Tibial artery (tissue), 4 donors: ENCODE data around the gene WDR64.

Source experiments
- DNase-seq, 2 donors: peaks; one replicate each; pipeline ENCODE4 v3.0.0-alpha.2; 2019
- H3K27ac ChIP-seq, 2 donors: fragments of 200-600 bp; sonication (generic) in 1 of 2; 1 replicate in 1 of 2; 2 replicates in 1 of 2; pipeline ENCODE4 v1.5.1; 2018 to 2019; ENCODE audit warnings: mild to moderate bottlenecking in 1 of 2
- H3K27me3 ChIP-seq, 2 donors: fragments of 200-600 bp; sonication (generic) in 1 of 2; one replicate each; pipeline versions ENCODE4 v1.5.1 to v1.6.0; 2016 to 2019
- H3K36me3 ChIP-seq, 3 donors: fragments of 200-600 bp; sonication (generic) in 2 of 3; one replicate each; pipeline ENCODE4 v1.5.1; 2016 to 2019; ENCODE audit warnings: mild to moderate bottlenecking in 2 of 3
- H3K4me1 ChIP-seq, 4 donors: fragments of 200-600 bp; sonication (generic) in 2 of 4; 1 replicate in 3 of 4; 2 replicates in 1 of 4; pipeline ENCODE4 v1.5.1; 2016 to 2019
- H3K4me3 ChIP-seq, 2 donors: fragments of 200-600 bp; sonication (generic) in 1 of 2; 1 replicate in 1 of 2; 2 replicates in 1 of 2; pipeline ENCODE4 v1.5.1; 2018 to 2019; ENCODE audit warnings: mild to moderate bottlenecking in 2 of 2
- H3K9me3 ChIP-seq, 3 donors: fragments of 200-600 bp; sonication (generic) in 1 of 3; one replicate each; pipeline ENCODE4 v1.5.1; 2016 to 2019
- CTCF ChIP-seq, 2 experiments: fragments of 200-600 bp in 1 of 2; fragments of 450-650 bp in 1 of 2; IDR thresholded peaks; one replicate each; pipeline ENCODE4 v1.5.1; 2017 to 2019; ENCODE audit warnings: antibody characterized with exemption in 2 of 2, mild to moderate bottlenecking in 1 of 2, moderate library complexity in 1 of 2
- intact Hi-C: fragments of 100-400 bp; cut with DNase I; formaldehyde crosslinking; loops from one replicate; pipeline ENCODE4 v1.15.0; 2023; ENCODE audit warnings: low total_unique reads

The WDR64 gene

GRCh38 chr1:241749041-241749944 is 97.2 kb downstream of the WDR64 start:
- intact Hi-C loops: no loop called here
- no peak for TF ChIP-seq CTCF (IDR thresholded peaks at IDR 0.05)
- Histone ChIP-seq H3K4me1 (peaks cover 0 to 29% (median 14%) of the 10 kb centered on the region in 4 donors), H3K36me3 (no peaks in the 10 kb centered on the region), H3K9me3 (no peaks in the 10 kb centered on the region), H3K4me3 (peak overlapping the region; percentile 42 to 43), H3K27me3 (no peaks in the 10 kb centered on the region), H3K27ac (peak overlapping the region; percentile 75 to 76)
- DNase-seq: no peak

GRCh38 chr1:241749945-241750695 is 98.0 kb downstream of the WDR64 start:
- no peaks in the 10 kb centered on the region for H3K9me3 ChIP-seq
- H3K27ac ChIP-seq: peak overlapping the region; percentile 75 to 76
- TF ChIP-seq CTCF (IDR thresholded peaks at IDR 0.05): no peak
- intact Hi-C loops: no loop called here
- H3K4me1 ChIP-seq: peaks cover 0 to 29% (median 14%) of the 10 kb centered on the region in 4 donors
- no peaks in the 10 kb centered on the region for H3K36me3 ChIP-seq
- no peaks in the 10 kb centered on the region for H3K27me3 ChIP-seq
- peak overlapping the region; percentile 42 to 43 for H3K4me3 ChIP-seq
- no peak for DNase-seq

- Histone ChIP-seq H3K27ac (peak overlapping the region; percentile 52 to 54), H3K9me3 (no peaks in the 10 kb centered on the region), H3K4me1 (peaks cover 0 to 29% (median 14%) of the 10 kb centered on the region in 4 donors), H3K27me3 (no peaks in the 10 kb centered on the region), H3K4me3 (no peak overlapping the region), H3K36me3 (no peaks in the 10 kb centered on the region)
- intact Hi-C loops: no loop called here
- DNase-seq: peak in 1 of 2 donors; percentile 65
- no peak for TF ChIP-seq CTCF (IDR thresholded peaks at IDR 0.05)
Observed at GRCh38 chr1:241751524-241751923, 99.4 kb downstream of the WDR64 start.

GRCh38 chr1:241762713-241763339 is 110.7 kb downstream of the WDR64 start:
- no peak for DNase-seq
- TF ChIP-seq CTCF (IDR thresholded peaks at IDR 0.05): no peak
- Histone ChIP-seq H3K9me3 (no peaks in the 10 kb centered on the region), H3K4me1 (no peaks in the 10 kb centered on the region), H3K4me3 (no peak overlapping the region), H3K27ac (no peak overlapping the region), H3K36me3 (no peaks in the 10 kb centered on the region), H3K27me3 (no peaks in the 10 kb centered on the region)
- intact Hi-C loops: no loop called here

GRCh38 chr1:241765390-241765789 is 113.3 kb downstream of the WDR64 start:
- H3K27me3 ChIP-seq: no peaks in the 10 kb centered on the region
- no peak overlapping the region for H3K27ac ChIP-seq
- no peaks in the 10 kb centered on the region for H3K36me3 ChIP-seq
- intact Hi-C loops: no loop called here
- H3K9me3 ChIP-seq: no peaks in the 10 kb centered on the region
- no peak for DNase-seq
- no peaks in the 10 kb centered on the region for H3K4me1 ChIP-seq
- TF ChIP-seq CTCF (IDR thresholded peaks at IDR 0.05): no peak
- no peak overlapping the region for H3K4me3 ChIP-seq
